ENCODE data around the gene BSG.

DNA sequence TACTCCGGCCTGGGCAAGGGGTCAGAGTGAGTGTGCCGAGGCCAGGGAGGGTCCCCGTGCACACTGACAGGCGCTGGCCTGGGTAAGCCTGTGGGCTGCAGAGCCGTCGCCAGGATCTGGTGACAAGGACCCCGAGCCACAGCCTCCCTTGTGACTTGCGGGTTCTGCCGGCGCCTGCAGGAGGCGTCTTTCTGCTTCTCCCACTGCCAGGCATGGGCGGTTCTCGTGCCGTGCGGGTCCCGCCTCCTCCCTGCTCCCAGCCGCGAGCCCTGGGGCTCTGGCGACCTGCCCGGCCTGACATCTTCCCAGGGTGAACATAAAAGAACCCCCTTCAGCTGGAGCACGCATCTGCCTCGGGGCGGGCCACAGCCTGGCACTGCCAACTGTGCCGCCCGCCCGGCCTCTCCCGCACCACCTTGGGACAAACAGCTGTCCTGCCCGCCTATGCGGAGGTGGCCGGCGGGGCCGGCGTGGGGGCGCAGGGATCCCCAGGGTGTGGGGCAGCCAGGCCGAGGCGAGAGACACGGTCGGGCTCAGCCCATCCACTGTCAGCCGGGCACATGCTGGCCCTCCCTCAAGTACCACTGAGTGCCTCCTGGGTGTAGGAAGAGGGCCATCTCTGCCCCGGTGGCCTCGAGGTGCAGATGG, 15.8 kb downstream of the BSG start:
- TF ChIP-seq CTCF (IDR thresholded peaks at IDR 0.05) (0 out of 2 replicates have a peak, but pooled peaks have one; percentile 25), CREB1 (CRISPR knock-in tag; IDR thresholded peaks at IDR 0.05) (no peak), ATF2 (CRISPR knock-in tag; IDR thresholded peaks at IDR 0.05; ENCODE audit: borderline replicate concordance, low read depth) (no peak), SP1 (CRISPR knock-in tag; conservative IDR thresholded peaks at IDR 0.05) (0 out of 2 replicates have a peak, but pooled peaks have one; percentile 25), ESRRA (CRISPR knock-in tag; IDR thresholded peaks at IDR 0.05; ENCODE audit: borderline replicate concordance) (no peak), NR3C1 (CRISPR knock-in tag; conservative IDR thresholded peaks at IDR 0.05; ENCODE audit: low read depth) (no peak), PRDM15 (CRISPR knock-in tag; IDR thresholded peaks at IDR 0.05) (no peak)

Measured in WTC11 (cell line).